Testis (tissue), 2 donors: ENCODE data around the gene GLYAT.

ENCODE experiments used
- POLR2A ChIP-seq: fragments of 450-650 bp; IDR thresholded peaks from one replicate; pipeline ENCODE4 v1.6.1; 2017; ENCODE audit warnings: antibody characterized with exemption, mild to moderate bottlenecking, moderate library complexity
- TF ChIP-seq, protein P1 (sequence below), 3 experiments: fragments of 450-650 bp in 2 of 3; fragments of 200-600 bp in 1 of 3; sonication (generic) in 1 of 3; IDR thresholded peaks; one replicate each; pipeline ENCODE4 v1.5.1; 2016 to 2019; ENCODE audit warnings: antibody characterized with exemption in 3 of 3, mild to moderate bottlenecking in 2 of 3, moderate library complexity in 1 of 3

DNA sequence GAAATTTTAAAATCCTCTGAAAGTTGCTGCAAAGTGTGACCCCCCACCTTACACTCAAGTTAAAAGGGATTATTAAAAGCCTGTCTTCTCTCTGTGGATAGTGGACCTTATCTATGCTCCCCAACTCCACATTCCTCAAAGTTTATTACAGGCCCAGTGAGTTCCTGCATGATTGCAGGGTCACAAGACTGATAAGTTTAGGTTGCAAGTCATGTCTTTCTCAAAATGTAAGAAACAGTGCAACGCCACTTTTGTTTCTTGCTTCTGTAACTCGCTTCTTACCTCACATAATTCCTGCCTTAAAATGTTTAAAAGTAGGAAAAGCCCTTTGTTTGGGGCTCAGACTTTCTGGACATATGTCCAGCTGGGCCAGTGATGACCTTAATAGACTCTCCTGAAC is 38.4 kb upstream of the GLYAT start:
- TF ChIP-seq, protein P1, sequence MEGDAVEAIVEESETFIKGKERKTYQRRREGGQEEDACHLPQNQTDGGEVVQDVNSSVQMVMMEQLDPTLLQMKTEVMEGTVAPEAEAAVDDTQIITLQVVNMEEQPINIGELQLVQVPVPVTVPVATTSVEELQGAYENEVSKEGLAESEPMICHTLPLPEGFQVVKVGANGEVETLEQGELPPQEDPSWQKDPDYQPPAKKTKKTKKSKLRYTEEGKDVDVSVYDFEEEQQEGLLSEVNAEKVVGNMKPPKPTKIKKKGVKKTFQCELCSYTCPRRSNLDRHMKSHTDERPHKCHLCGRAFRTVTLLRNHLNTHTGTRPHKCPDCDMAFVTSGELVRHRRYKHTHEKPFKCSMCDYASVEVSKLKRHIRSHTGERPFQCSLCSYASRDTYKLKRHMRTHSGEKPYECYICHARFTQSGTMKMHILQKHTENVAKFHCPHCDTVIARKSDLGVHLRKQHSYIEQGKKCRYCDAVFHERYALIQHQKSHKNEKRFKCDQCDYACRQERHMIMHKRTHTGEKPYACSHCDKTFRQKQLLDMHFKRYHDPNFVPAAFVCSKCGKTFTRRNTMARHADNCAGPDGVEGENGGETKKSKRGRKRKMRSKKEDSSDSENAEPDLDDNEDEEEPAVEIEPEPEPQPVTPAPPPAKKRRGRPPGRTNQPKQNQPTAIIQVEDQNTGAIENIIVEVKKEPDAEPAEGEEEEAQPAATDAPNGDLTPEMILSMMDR (IDR thresholded peaks at IDR 0.05): no peak
- no peak for TF ChIP-seq POLR2A
